GM19463 (cell line): ENCODE results near the gene SUDS3.
"Not testable (repeated sequence)": the region's sequence is repeated elsewhere in the genome, so short reads cannot be mapped to it uniquely, and the experiment has no call there.

Experiments used
- ATAC-seq: cut with Tn5 transposase; IDR thresholded peaks from one replicate; pipeline ENCODE4 v1.9.1; 2021; ENCODE audit warnings: mild to moderate bottlenecking, moderate library complexity; ENCODE audit not compliant: unreplicated experiment

Gene SUDS3

GRCh38 chr12:118391424-118391823 is 15.1 kb downstream of the SUDS3 start:
- ATAC-seq = no peak

DNA sequence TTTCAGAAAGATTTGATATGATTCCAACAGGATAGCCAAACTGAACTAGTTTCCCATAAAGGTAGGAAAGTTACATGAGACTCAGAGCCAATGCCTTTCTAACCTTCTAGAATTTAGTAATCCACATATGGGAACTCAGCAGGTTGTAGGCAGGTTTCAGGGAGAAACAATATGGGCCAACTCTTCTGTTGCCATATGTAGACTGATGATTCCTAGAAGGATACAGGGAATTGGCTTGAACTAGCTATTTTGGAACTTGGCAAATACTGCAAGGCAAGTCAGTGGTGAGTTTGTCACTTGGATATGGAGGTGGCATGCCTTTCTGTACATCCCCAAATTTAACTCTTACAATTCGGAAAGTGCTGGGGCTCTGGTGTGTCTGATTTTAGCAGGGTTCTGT is 15.5 kb downstream of the SUDS3 start:
- no peak for ATAC-seq

GRCh38 chr12:118397708-118398440 is 21.5 kb downstream of the SUDS3 start:
- no peak for ATAC-seq

GRCh38 chr12:118398524-118398923 is 22.2 kb downstream of the SUDS3 start:
- no peak for ATAC-seq

GRCh38 chr12:118398940-118399339 is 22.6 kb downstream of the SUDS3 start:
- ATAC-seq = no peak

- ATAC-seq = no peak
Measured at GRCh38 chr12:118402251-118402650, 25.9 kb downstream of the SUDS3 start.

GRCh38 chr12:118404876-118405521 is 28.6 kb downstream of the SUDS3 start:
- ATAC-seq = no peak

GRCh38 chr12:118408241-118408640 is 31.9 kb downstream of the SUDS3 start:
- not testable (repeated sequence) for ATAC-seq

DNA sequence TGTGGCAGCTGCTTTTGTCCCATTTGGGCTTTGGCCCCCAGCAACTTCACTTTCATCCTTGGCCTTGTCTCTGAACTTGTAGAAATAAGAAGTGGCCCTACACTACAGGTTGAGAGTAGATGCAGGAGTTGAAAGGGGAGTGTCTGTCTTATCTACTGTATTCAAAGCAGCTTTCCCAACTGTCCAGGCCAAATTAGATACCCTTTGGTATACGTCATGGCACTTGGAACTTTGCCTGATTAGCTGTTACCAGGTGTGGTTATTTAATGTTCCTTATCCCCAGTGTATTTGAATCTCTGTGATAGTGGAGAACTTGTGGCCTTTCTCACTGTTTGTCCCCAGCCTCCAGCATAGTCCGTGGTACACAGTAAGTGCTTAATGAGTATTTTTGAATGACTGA is 33.5 kb downstream of the SUDS3 start:
- no peak for ATAC-seq

DNA sequence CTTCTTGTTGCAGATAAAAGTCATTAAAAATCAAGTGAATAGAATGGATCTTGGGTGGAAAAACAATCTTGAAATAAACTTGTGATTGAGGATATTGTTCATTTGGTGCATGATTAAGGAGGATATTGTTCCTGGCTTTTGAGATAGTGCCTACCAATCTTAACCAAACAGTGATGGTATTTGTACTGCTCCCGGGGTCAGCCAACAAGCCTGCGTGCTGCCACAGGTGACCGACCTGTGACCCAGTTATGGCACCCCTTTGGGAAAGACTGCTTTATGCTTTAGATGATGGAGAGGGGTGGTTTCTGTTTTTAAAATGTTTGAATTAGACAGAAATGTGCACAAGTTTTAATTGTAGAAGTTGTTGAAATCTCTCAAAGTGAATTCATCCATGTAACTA is 41.6 kb downstream of the SUDS3 start:
- ATAC-seq = no peak

- no peak for ATAC-seq
Measured at GRCh38 chr12:118418385-118419057, 42.2 kb downstream of the SUDS3 start.

DNA sequence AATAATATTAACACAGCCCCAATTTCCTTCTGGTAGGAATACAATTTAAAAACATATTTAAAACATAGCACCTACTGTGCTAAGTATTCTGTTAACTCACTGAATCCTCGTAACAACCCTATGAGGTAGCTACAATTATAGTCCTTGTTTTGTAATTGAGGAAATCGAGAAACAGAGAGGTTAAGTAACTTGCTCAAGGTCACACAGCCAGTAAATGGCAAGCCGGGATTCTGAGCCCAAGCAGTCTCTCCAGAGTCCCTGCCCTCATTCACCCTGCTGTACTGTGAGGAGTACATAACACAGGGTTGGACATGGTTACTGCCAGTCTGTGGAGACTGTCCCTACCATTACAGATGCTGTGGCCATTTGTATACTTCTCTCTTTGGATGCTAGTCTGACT is 44.3 kb downstream of the SUDS3 start:
- ATAC-seq = no peak

- no peak for ATAC-seq
Measured at GRCh38 chr12:118424884-118425283, 48.5 kb downstream of the SUDS3 start.

DNA sequence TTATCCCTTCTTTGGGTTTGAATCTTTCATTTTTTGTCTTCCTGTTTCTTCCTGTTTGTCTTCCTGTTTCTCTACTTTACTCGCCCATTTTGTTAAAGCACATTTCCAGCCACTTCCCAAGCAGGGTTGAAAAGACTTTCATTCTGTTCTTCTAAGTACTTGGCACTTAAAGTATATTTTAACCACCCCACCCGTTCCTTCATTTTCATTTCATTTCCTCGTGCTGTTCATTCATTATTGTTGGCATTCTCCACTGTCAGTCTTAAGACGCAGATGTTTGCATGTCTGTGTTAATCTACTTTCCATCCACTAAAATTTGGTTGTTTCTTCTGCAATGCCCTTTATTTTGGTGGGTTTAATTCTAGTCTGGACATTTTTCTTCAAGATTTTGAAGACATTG is 49.0 kb downstream of the SUDS3 start:
- ATAC-seq = no peak

GRCh38 chr12:118427819-118428218 is 51.5 kb downstream of the SUDS3 start:
- no peak for ATAC-seq

DNA sequence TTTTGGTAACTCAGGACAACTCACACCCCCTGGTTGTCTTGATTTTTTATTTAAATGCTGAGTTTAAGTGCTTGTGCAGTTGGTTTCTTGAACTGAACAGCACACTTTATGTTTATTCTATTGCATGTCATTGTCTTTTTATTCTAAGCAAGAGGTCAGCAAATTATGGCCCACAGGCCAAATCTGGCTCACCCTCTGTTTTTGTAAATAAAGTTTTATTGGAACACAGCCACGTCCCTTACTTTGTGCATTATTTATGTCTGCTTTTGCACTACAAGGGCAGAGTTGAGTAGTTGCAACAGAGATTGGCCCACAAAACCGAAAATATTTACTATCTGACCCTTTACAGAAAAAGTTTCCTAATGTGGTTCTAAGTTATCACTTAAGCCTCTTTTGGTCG is 52.3 kb downstream of the SUDS3 start:
- ATAC-seq = no peak

DNA sequence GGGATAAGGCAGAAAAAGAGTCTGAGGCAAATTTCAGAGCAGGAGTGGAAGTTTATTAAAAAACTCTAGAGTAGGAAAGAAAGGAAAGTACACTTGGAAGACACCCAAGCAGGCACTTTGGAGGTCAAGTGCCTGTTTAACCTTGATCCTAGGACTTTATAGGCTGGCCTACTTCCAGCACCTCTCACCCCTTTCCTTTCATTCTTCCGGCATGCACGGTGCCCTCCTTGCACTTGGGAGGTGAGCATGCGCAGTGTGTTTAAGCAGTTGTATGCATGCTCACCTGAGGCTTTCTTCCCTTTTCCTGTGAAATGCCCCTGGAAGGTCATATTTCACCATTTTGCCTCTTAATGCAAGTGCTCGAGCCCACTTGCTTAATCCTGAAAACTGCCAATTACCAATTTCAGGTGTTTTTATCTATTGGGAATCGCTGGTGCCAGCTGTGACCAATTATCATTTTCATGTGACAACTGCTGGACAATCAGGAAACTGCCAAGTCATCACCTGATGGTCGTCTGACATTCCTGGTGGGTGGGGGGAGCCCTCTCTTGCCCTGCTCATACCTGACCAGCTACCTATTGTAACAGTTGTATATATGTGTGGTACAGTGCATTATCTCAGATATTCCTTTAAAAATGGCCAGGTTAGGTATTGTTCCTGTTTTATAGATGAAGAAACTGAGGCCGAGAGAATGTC is 53.5 kb downstream of the SUDS3 start:
- no peak for ATAC-seq

GRCh38 chr12:118430516-118430915 is 54.2 kb downstream of the SUDS3 start:
- ATAC-seq = no peak

DNA sequence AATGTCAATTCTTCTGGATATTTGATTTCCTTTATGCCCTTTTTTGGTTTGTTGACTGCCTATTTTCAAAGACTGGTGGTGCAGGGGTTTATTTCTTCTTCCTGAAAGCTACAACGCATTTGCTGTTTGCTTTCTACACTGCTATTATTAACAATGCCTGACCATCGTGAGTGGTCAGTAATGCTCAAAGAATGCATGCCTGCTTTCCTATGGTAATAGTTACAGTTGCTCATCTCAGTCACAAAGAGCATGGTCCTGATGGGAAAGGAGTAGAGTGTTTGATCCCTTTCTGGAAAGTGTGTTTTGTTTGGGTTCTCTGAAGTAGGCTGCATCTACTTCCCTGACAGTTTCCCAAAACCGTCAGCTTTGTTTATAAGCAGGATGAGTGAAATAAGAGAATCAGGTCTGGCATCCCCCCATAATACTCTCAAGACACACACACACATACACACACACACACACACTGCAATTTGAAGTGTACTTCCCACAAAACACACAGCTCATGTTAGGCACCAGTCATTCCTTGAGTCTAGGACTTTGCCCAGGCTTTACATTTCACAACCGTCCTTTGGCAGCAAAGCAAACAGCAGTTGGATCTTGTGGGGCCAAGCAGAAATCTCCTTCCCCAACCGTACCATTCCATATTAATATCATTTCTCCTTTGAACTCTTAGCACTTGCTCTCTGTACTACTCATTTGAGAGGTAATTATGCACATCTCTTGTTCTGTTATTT is 56.6 kb downstream of the SUDS3 start:
- no peak for ATAC-seq

DNA sequence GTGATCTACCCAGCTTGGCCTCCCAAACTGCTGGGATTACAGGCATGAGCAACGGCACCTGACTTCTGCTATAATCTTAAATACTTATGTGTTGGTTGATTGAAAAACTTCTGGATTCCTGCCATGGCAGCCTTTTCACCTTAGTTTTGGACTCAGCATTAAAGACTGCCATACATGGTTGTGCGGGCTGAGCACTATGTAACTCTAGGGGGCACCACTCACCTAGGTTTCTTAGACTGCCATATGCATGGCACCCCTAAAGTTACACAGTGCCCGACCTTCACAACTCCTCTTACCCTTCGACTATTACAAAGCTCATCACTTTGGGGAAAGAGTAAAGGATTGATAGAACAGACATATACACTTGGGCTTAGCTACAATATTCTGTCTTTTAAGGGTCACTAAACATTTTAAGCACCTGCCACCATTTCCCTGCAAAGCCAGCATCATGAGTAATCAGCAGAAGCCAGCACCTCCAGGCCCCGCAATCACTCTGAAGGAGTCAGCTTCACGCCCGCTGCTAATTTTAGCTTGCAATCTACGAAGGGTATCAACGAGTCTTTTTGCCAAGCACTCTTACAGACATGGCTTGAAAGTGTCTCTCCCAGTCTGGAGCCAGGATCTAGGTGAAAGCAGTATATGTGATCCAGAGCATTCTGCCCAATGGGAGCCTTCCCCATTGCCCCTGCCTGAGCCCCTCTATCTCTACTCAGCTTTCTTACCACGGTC is 59.8 kb downstream of the SUDS3 start:
- ATAC-seq = no peak
